Astrocyte (in vitro differentiated cells and primary cell): ENCODE data around the gene ST6GALNAC3.

Experiments used
- CTCF ChIP-seq: IDR thresholded peaks from 2 replicates; pipeline ENCODE4 v1.5.1; 2011; ENCODE audit warnings: low read depth, mild to moderate bottlenecking, inconsistent platforms, low read length, moderate library complexity; ENCODE audit not compliant: insufficient read depth
- EZH2 ChIP-seq: IDR thresholded peaks from 2 replicates; pipeline ENCODE4 v1.6.1; 2012; ENCODE audit warnings: mild to moderate bottlenecking, low read length, inconsistent platforms; ENCODE audit not compliant: insufficient read depth

GRCh38 chr1:76156987-76157386, 82.4 kb downstream of the ST6GALNAC3 start:
- no peak for TF ChIP-seq CTCF
- TF ChIP-seq EZH2 = no peak
